Ammon's horn (tissue), 1 donor: ENCODE measurements around the gene PPP6R2.

ENCODE experiments used
- DNase-seq: peaks from one replicate; pipeline ENCODE4 v3.0.0-alpha.2; 2016; ENCODE audit warnings: low spot score

PPP6R2 gene, protein sequence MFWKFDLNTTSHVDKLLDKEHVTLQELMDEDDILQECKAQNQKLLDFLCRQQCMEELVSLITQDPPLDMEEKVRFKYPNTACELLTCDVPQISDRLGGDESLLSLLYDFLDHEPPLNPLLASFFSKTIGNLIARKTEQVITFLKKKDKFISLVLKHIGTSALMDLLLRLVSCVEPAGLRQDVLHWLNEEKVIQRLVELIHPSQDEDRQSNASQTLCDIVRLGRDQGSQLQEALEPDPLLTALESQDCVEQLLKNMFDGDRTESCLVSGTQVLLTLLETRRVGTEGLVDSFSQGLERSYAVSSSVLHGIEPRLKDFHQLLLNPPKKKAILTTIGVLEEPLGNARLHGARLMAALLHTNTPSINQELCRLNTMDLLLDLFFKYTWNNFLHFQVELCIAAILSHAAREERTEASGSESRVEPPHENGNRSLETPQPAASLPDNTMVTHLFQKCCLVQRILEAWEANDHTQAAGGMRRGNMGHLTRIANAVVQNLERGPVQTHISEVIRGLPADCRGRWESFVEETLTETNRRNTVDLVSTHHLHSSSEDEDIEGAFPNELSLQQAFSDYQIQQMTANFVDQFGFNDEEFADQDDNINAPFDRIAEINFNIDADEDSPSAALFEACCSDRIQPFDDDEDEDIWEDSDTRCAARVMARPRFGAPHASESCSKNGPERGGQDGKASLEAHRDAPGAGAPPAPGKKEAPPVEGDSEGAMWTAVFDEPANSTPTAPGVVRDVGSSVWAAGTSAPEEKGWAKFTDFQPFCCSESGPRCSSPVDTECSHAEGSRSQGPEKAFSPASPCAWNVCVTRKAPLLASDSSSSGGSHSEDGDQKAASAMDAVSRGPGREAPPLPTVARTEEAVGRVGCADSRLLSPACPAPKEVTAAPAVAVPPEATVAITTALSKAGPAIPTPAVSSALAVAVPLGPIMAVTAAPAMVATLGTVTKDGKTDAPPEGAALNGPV

DNA sequence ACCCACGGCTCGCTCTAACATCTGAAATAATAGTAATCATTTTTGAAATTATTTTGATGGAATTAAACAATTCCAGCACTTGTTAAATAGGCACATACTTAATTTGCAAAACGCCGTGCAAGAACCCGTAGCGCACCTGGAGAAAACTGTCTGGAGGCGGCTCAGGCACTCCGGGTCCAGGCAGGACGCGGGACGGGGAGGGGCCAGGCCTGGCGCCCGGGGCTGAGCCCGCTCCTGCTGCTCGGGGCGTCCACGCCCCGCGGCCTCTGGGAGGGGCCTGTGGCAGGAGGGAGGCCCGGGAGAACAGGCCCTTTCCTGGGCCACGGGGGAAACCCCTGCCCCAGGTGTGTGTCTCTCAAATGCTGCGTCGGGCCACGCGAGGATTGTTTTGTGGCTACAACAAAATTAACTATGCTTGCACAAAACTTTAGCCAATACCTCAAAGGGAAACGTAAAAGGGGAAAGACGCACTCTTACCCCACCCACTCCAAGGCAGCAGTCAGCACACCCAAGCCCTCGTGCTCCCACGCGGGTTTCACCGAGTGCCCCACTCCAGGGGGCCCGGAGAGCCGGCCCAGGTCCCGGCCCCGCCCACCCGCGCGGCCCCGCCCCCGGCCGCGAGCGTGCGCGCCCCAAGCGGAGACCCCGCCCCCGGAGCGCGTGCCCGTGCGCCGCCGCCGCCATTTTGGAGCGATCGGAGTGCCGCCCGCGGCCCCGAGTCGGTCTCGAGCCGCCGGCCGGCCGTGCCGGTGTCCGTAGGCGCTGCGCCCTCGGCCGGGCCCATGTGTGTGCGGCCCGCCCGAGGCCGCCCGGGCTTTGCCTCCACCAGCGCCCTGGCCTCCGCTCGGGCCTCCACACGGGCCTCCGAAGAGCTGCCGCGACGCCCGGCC, at the start of gene PPP6R2:
PPP6R2 (plus strand) TSS at position 677 of the 890 bp plus-strand sequence. CDS start 50,582 bp downstream, outside the sequence.
- DNase-seq: peak; percentile 77

GRCh38 chr22:50293441-50294318, 49.4 kb upstream of the PPP6R2 start:
- DNase-seq: peak; percentile 61

GRCh38 chr22:50294319-50294656, 48.8 kb upstream of the PPP6R2 start:
- no peak for DNase-seq

GRCh38 chr22:50296658-50297490, 46.3 kb upstream of the PPP6R2 start:
- no peak for DNase-seq

- no peak for DNase-seq
Observed at GRCh38 chr22:50297510-50298265, 45.4 kb upstream of the PPP6R2 start.

DNA sequence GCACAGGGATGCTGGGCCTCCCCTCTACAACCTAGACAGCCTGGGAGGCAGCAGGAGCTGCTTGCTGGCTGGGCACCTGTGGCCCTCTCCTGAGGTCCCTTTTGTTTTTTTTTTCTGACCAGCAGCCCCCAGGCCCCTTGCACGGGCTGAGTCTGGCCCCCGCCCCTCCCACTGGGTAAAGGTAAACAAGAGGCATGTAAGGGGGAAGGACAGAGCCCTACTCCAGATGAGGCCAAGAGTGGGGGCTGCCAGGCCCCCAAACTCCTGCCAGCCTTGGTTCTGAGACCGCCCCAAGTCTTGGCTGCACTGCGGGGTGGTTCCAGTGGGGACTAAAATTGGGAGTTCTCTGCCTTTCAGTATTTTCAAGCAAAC, 44.9 kb upstream of the PPP6R2 start:
- DNase-seq: no peak

DNA sequence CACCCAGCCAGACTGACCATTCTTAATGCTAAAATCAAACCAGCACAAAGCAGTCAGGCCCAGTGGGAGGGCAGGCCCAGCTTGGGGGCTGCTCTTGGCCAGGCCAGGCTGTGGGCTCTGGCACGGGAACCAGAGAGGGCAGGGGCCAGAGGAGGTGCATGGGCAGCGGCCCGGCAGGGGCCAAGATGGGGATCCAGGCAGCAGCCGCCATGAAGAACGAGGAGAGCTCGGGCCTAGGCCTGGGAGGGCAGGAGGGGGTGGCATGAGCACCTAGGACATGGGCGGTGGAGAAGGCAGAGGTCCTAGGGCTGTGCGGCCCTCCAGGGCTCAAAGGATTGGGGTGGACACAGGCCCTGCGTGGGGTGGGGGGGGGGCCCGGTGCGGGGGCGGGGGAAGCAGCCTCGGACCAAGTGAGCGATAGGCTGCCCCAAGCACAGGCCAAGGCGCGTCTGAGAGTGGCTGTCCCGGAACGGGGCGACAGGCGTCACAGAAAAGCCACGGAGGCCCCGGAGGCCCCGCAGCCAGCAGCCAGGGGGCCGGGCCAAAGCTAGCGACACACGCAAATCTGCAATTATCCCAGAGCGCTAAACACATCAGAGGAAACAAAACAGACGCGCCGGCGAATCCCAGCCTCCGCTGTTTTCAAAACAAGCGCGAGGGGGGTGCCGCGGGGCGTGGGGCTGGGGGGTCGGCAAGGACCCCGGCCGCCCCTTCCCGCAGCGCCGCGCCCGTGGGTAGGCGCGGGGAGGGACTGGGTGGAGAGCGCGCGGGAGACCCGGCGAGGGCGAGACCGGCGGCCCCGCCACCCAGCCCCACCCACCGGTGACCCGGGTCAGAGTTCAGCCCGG, 44.0 kb upstream of the PPP6R2 start:
- DNase-seq: no peak

GRCh38 chr22:50299785-50300619, 43.1 kb upstream of the PPP6R2 start:
- DNase-seq: no peak

GRCh38 chr22:50300620-50301257, 42.4 kb upstream of the PPP6R2 start:
- no peak for DNase-seq

DNA sequence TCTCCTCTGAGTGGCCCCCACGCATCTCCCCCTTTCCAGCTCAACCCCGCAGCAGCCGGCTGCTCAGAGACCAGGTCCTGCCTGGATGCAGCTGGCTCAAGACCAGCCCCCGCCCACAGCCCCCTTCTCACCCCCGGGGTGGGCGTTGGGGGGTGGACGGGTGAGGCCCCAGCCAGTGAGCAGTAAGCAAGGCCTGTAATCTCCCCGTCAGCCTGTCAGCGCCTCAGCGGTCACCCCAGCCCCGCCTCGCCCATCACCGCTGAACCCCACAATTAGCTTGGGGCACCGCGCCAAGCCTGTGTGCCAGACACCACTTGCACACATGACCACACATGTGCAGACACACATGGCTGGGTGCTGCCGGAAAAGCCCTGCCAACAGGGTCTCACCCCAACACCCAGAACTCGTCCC, 41.5 kb upstream of the PPP6R2 start:
- no peak for DNase-seq

- no peak for DNase-seq
Observed at GRCh38 chr22:50302041-50302541, 41.0 kb upstream of the PPP6R2 start.

GRCh38 chr22:50302564-50302963, 40.6 kb upstream of the PPP6R2 start:
- no peak for DNase-seq

- DNase-seq: no peak
Observed at GRCh38 chr22:50303515-50303847, 39.6 kb upstream of the PPP6R2 start.

DNA sequence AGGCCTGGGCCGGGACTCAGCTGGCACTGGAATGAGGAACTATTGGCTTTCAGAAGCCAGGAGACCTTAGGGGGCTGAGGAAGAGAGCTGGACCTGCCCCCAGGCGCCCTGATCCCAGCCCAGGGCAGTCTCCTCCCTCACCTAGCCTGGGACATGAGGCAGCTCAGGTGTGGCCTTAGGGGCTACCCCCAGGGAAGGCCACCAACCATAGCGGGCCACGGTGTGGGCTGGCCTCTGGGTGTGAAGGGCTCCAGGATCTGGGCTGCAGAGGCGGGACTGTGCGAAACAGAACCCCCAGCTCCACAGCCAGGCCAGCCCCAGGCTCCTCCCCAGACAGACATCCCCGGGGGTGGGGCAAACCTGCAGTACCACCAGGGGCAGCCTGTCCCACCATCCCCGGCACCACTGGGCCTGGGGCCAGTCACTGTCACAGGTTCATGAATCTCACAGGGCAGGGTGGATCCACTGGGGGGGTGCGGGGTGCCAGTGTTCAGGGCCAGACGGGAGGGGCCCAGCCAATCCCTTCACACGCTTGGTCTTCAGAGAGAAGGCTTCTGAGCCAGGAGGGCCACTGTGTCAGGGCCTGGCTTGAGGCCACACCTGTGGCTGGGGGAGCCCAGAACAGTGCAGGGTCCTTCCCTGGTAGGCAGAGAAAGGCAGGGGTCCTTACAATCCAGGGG, 39.1 kb upstream of the PPP6R2 start:
- DNase-seq: peak; percentile 76

DNA sequence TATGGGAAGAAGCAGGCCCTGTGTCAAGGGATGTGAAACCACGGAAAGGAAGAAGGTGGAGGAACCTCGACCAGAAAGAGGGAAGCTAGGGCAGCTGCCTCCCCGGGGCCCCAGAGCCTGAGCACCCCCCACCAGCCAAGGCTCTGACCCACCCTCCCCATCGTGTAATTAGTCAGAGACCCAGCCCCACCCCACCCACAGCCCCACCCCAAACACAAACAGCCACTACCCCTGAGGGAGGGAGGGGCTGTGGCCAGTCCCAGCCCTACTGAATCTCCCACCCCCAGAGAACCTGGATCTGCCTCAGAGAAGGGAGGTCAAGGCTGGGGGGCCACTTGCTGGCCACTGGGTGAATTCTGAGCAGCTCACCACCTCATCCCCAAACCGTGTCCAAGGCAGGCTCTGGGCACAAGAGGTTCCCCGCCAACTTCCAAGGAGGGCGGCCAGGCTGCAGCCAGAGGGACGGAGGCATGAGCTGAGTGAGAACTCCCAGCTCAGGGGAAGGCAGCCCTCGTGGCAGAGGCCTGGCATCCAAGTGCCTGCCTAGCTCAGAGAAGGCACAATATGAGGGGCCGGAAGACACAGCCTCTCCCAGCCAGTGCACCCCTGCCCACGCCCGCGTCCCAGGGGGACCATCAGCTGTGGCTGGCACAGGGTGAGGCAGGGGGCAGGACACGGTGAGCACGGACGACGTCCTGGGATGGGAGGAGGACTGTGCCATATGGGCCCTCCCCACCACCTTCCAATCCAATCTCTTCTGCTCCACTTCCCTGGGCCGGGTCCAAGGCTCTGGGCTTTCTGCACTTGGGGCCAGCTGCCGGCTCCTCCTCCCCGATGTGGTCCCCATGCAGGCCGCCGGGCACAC, 38.4 kb upstream of the PPP6R2 start:
- DNase-seq: peak; percentile 75
